Endodermal cell (in vitro differentiated cells): ENCODE measurements around the gene SUGCT. TPM values are rescaled to one million over a fixed set of nuclear protein-coding genes. Genes with fewer than 3 reads are reported as not detected.
"Not testable (repeated sequence)": the region's sequence is repeated elsewhere in the genome, so short reads cannot be mapped to it uniquely, and the experiment has no call there.

ENCODE experiments used
- DNase-seq: peaks from one replicate; pipeline ENCODE4 v3.0.0-alpha.2; 2017
- H3K27ac ChIP-seq: 2 replicates; pipeline ENCODE4 v1.5.1; 2013; ENCODE audit warnings: mild to moderate bottlenecking, low read depth, low read length, moderate library complexity
- H3K27me3 ChIP-seq: 2 replicates; pipeline ENCODE4 v1.6.1; 2013; ENCODE audit warnings: mild to moderate bottlenecking, low read length, moderate library complexity; ENCODE audit not compliant: insufficient read depth, control insufficient read depth, poor library complexity, severe bottlenecking
- H3K36me3 ChIP-seq: 2 replicates; pipeline ENCODE4 v1.7.0; 2013; ENCODE audit warnings: mild to moderate bottlenecking, low read length, moderate library complexity; ENCODE audit not compliant: control insufficient read depth, insufficient read depth
- H3K4me1 ChIP-seq: one replicate; pipeline ENCODE4 v1.7.0; 2013; ENCODE audit warnings: low read length; ENCODE audit not compliant: control insufficient read depth, insufficient read depth
- H3K4me3 ChIP-seq: 2 replicates; pipeline ENCODE4 v1.5.1; 2013; ENCODE audit warnings: mild to moderate bottlenecking, low read length, moderate library complexity
- H3K9ac ChIP-seq: 2 replicates; pipeline ENCODE4 v1.6.1; 2013; ENCODE audit warnings: mild to moderate bottlenecking, low read length, moderate library complexity; ENCODE audit not compliant: poor library complexity, severe bottlenecking; ENCODE audit errors: extremely low read depth
- H3K9me3 ChIP-seq: 2 replicates; pipeline ENCODE4 v1.6.1; 2013; ENCODE audit warnings: mild to moderate bottlenecking, low read length, moderate library complexity; ENCODE audit not compliant: control insufficient read depth
- H3K27ac Mint-ChIP-seq: 2 replicates; pipeline ENCODE4 v1.8.0; 2020; ENCODE audit warnings: mixed read lengths
- H3K27me3 Mint-ChIP-seq: 2 replicates; pipeline ENCODE4 v1.8.0; 2021; ENCODE audit warnings: mild to moderate bottlenecking, mixed read lengths; ENCODE audit not compliant: insufficient read depth
- H3K36me3 Mint-ChIP-seq: 2 replicates; pipeline ENCODE4 v1.8.0; 2020; ENCODE audit warnings: low read depth, mixed read lengths
- H3K4me1 Mint-ChIP-seq: 2 replicates; pipeline ENCODE4 v1.8.0; 2020; ENCODE audit warnings: mixed read lengths
- H3K4me3 Mint-ChIP-seq: 2 replicates; pipeline ENCODE4 v1.8.0; 2020; ENCODE audit warnings: mild to moderate bottlenecking, moderate library complexity, mixed read lengths
- H3K9me3 Mint-ChIP-seq: 2 replicates; pipeline ENCODE4 v1.8.0; 2020; ENCODE audit warnings: mild to moderate bottlenecking, mixed read lengths
- CTCF ChIP-seq: fragments of 200-600 bp; sonication (generic); conservative IDR thresholded peaks from 2 replicates; pipeline ENCODE4 v1.5.0; 2021; ENCODE audit warnings: antibody characterized with exemption, mild to moderate bottlenecking
- WGBS, 2 experiments: methylation state at CpG; one replicate each; pipeline versions ENCODE4 v1.1.5 to v1.1.7; 2013; ENCODE audit warnings: missing lambda C conversion rate in 2 of 2, mixed read lengths in 1 of 2; ENCODE audit not compliant: insufficient coverage in 1 of 2, insufficient read length in 1 of 2; 5-methylcytosine and 5-hydroxymethylcytosine counted together
- total RNA-seq, 2 donors: library from RNA; stranded (reverse); fragmentation: NEBNext Ultra II Directional in 1 of 2; extraction: Animal tissue kit (Norgen Biotek cat#: 25700) in 1 of 2; gene quantifications; 2 replicates in 1 of 2; 3 replicates in 1 of 2; pipeline ENCODE4 v1.2.1, GENCODE V29; 2021

SUGCT gene
- total RNA-seq, 2 donors from 2014 or later = 3.6 to 3.9 TPM

- H3K9me3 Mint-ChIP-seq = peaks cover 3% of the 10 kb centered on the region
- Histone ChIP-seq H3K4me3 (no peak overlapping the region), H3K27me3 (peaks cover 12% of the 10 kb centered on the region), H3K9ac (no peak overlapping the region), H3K27ac (no peak overlapping the region), H3K9me3 (no peaks in the 10 kb centered on the region), H3K4me1 (no peaks in the 10 kb centered on the region), H3K36me3 (no peaks in the 10 kb centered on the region)
- H3K4me3 Mint-ChIP-seq = no peak overlapping the region
- H3K36me3 Mint-ChIP-seq = peaks cover 3% of the 10 kb centered on the region
- TF ChIP-seq CTCF = no peak
- no peaks in the 10 kb centered on the region for H3K4me1 Mint-ChIP-seq
- DNase-seq = no peak
- WGBS, 2 experiments = 84 to 89% methylated on average over 2 to 4 of the region's 5 CpGs
- peaks cover 15% of the 10 kb centered on the region for H3K27me3 Mint-ChIP-seq
- no peak overlapping the region for H3K27ac Mint-ChIP-seq
These were observed 4.2 kb downstream of the SUGCT start for GRCh38 chr7:40138973-40139372.

- not testable (repeated sequence) for H3K4me3 ChIP-seq, H3K4me3 Mint-ChIP-seq, H3K36me3 ChIP-seq, H3K9me3 Mint-ChIP-seq, H3K27ac ChIP-seq, H3K9me3 ChIP-seq, H3K27ac Mint-ChIP-seq, H3K4me1 Mint-ChIP-seq, H3K36me3 Mint-ChIP-seq, DNase-seq, H3K4me1 ChIP-seq, H3K9ac ChIP-seq
- 94 to 98% methylated on average over 8 to 13 of the region's 13 CpGs for WGBS, 2 experiments
- H3K27me3 ChIP-seq = peaks cover 12% of the 10 kb centered on the region
- H3K27me3 Mint-ChIP-seq = peaks cover 15% of the 10 kb centered on the region
These were observed 5.1 kb downstream of the SUGCT start for GRCh38 chr7:40139891-40140290.

GRCh38 chr7:40141916-40142315 is 7.1 kb downstream of the SUGCT start:
- H3K27ac ChIP-seq, H3K36me3 ChIP-seq, H3K36me3 Mint-ChIP-seq, DNase-seq, H3K27me3 ChIP-seq, H3K4me3 Mint-ChIP-seq, H3K4me1 ChIP-seq, H3K27ac Mint-ChIP-seq, H3K4me1 Mint-ChIP-seq, H3K4me3 ChIP-seq, H3K9ac ChIP-seq, H3K27me3 Mint-ChIP-seq: not testable (repeated sequence)
- 92% methylated on average over 3 to 5 of the region's 5 CpGs for WGBS, 2 experiments
- peaks cover 20% of the 10 kb centered on the region for H3K9me3 Mint-ChIP-seq
- peaks cover 20% of the 10 kb centered on the region for H3K9me3 ChIP-seq

- H3K9me3 ChIP-seq = peaks cover 22% of the 10 kb centered on the region
- H3K27ac Mint-ChIP-seq, H3K4me3 Mint-ChIP-seq, DNase-seq, H3K27me3 Mint-ChIP-seq, H3K27me3 ChIP-seq, H3K36me3 Mint-ChIP-seq, H3K4me1 ChIP-seq, H3K4me1 Mint-ChIP-seq, H3K36me3 ChIP-seq, H3K27ac ChIP-seq, H3K9ac ChIP-seq: not testable (repeated sequence)
- peaks cover 32% of the 10 kb centered on the region for H3K9me3 Mint-ChIP-seq
- H3K4me3 ChIP-seq = peak overlapping the region; percentile 49
- WGBS, 2 experiments = 88% methylated on average over 3 of the region's 3 CpGs; no CpG with 5 or more reads in 1 of the 2 experiments
These were observed 10.9 kb downstream of the SUGCT start for GRCh38 chr7:40145596-40146130.
